BJ (cell line): ENCODE measurements around the gene MAP3K21. TPM values are rescaled to one million over a fixed set of nuclear protein-coding genes. Genes with fewer than 3 reads are reported as not detected.

Experiments used
- CTCF ChIA-PET: fragments of 350-600 bp; formaldehyde crosslinking; extraction: SDS; loops from one replicate; lab custom pipeline; 2021; ENCODE audit warnings: antibody characterized with exemption, inconsistent platforms; lab: Yijun Ruan, JAX
- POLR2A ChIA-PET: fragments of 300-600 bp; sonication (Branson Sonifier 250); formaldehyde crosslinking; extraction: SDS; loops from one replicate; lab custom pipeline; 2021; ENCODE audit warnings: antibody characterized with exemption; lab: Charles Lee
- DNase-seq: peaks from one replicate; pipeline ENCODE4 v3.0.0-alpha.2; 2011; ENCODE audit warnings: low read depth
- H3K27me3 ChIP-seq: 2 replicates; pipeline ENCODE4 v1.6.0; 2011; ENCODE audit warnings: low read length; ENCODE audit not compliant: control insufficient read depth, insufficient read depth
- H3K36me3 ChIP-seq: 2 replicates; pipeline ENCODE4 v1.5.1; 2011; ENCODE audit warnings: low read length; ENCODE audit not compliant: control insufficient read depth, insufficient read depth
- H3K4me3 ChIP-seq: 2 replicates; pipeline ENCODE4 v1.5.1; 2011; ENCODE audit warnings: low read depth, mild to moderate bottlenecking, control low read depth, low read length
- CTCF ChIP-seq: IDR thresholded peaks from 2 replicates; pipeline ENCODE4 v1.5.1; 2011; ENCODE audit warnings: low read depth, mild to moderate bottlenecking, control low read depth, inconsistent platforms, low read length, moderate library complexity; ENCODE audit not compliant: insufficient read depth
- polyA plus RNA-seq: library from polyadenylated mRNA; depleted of rRNA; stranded (reverse); fragments of >200 nt; gene quantifications from 2 replicates; pipeline ENCODE4 v1.2.3, GENCODE V29; 2011

MAP3K21 gene
- polyA plus RNA-seq, 1 experiment, result 0.13 TPM

- Histone ChIP-seq H3K27me3 (no peaks in the 10 kb centered on the region), H3K36me3 (no peaks in the 10 kb centered on the region), H3K4me3 (no peak overlapping the region)
- TF ChIP-seq CTCF, result no peak
- DNase-seq, result no peak
- ChIA-PET CTCF (no interaction called here), POLR2A (no interaction called here)
These were observed 31.9 kb downstream of the MAP3K21 start for GRCh38 chr1:233359431-233359830.

GRCh38 chr1:233359905-233360304, 32.4 kb downstream of the MAP3K21 start:
- POLR2A ChIA-PET, result no interaction called here
- CTCF ChIA-PET, result no interaction called here
- DNase-seq, result no peak
- no peak for TF ChIP-seq CTCF
- Histone ChIP-seq H3K27me3 (no peaks in the 10 kb centered on the region), H3K4me3 (no peak overlapping the region), H3K36me3 (no peaks in the 10 kb centered on the region)

- no peaks in the 10 kb centered on the region for H3K27me3 ChIP-seq
- DNase-seq, result no peak
- no peaks in the 10 kb centered on the region for H3K36me3 ChIP-seq
- CTCF ChIA-PET, result no interaction called here
- no peak for TF ChIP-seq CTCF
- no peak overlapping the region for H3K4me3 ChIP-seq
- POLR2A ChIA-PET, result no interaction called here
These were observed 33.1 kb downstream of the MAP3K21 start for GRCh38 chr1:233360525-233361102.

GRCh38 chr1:233361876-233362275, 34.4 kb downstream of the MAP3K21 start:
- TF ChIP-seq CTCF, result no peak
- Histone ChIP-seq H3K36me3 (no peaks in the 10 kb centered on the region), H3K27me3 (no peaks in the 10 kb centered on the region), H3K4me3 (no peak overlapping the region)
- POLR2A ChIA-PET, result no interaction called here
- CTCF ChIA-PET, result interaction anchor here (1.0 to 1.1 kb wide), 3 partner anchors 10 to 704 kb away, joined by 3 read pairs; no protein-coding TSS in a partner anchor
- DNase-seq, result no peak

- H3K4me3 ChIP-seq, result no peak overlapping the region
- CTCF ChIA-PET, result interaction anchor here (1.0 to 1.1 kb wide), 3 partner anchors 11 to 703 kb away, joined by 3 read pairs; no protein-coding TSS in a partner anchor
- TF ChIP-seq CTCF, result no peak
- POLR2A ChIA-PET, result no interaction called here
- DNase-seq, result no peak
- no peaks in the 10 kb centered on the region for H3K27me3 ChIP-seq
- no peaks in the 10 kb centered on the region for H3K36me3 ChIP-seq
These were observed 35.2 kb downstream of the MAP3K21 start for GRCh38 chr1:233362743-233363142.
